ENCODE data around the gene PRKCG.
A peak's percentile ranks its signal among the peaks of the same experiment; 100 is the strongest.

PRKCG gene

GRCh38 chr19:53879140-53880081, 2.6 kb upstream of the PRKCG start:
- Mint-ChIP-seq H3K4me1 (ENCODE audit: low read depth) (peaks cover 48% of the 10 kb centered on the region), H3K27me3 (peaks cover 20% of the 10 kb centered on the region), H3K4me3 (no peak overlapping the region), H3K9me3 (no peaks in the 10 kb centered on the region), H3K36me3 (ENCODE audit: low read depth) (peaks cover 15% of the 10 kb centered on the region), H3K27ac (peak overlapping the region; percentile 28)
- peak; percentile 90 for DNase-seq

- DNase-seq, result no peak
- no peaks in the 10 kb centered on the region for H3K9me3 Mint-ChIP-seq
- H3K27ac Mint-ChIP-seq, result no peak overlapping the region
- no peak overlapping the region for H3K4me3 Mint-ChIP-seq
- H3K4me1 Mint-ChIP-seq (ENCODE audit: low read depth), result peaks cover 38% of the 10 kb centered on the region
- peaks cover 26% of the 10 kb centered on the region for H3K27me3 Mint-ChIP-seq
- H3K36me3 Mint-ChIP-seq (ENCODE audit: low read depth), result peaks cover 5% of the 10 kb centered on the region
Measured at GRCh38 chr19:53880711-53881481, 1.1 kb upstream of the PRKCG start.

- Mint-ChIP-seq H3K36me3 (ENCODE audit: low read depth) (no peaks in the 10 kb centered on the region), H3K27ac (no peak overlapping the region), H3K4me1 (ENCODE audit: low read depth) (peaks cover 24% of the 10 kb centered on the region), H3K9me3 (no peaks in the 10 kb centered on the region), H3K4me3 (peak overlapping the region; percentile 16), H3K27me3 (peaks cover 26% of the 10 kb centered on the region)
- DNase-seq, result no peak
Measured at GRCh38 chr19:53882391-53883050, 524 bp downstream of the PRKCG start.

GRCh38 chr19:53883231-53883661, 1.2 kb downstream of the PRKCG start:
- H3K9me3 Mint-ChIP-seq, result no peaks in the 10 kb centered on the region
- H3K36me3 Mint-ChIP-seq (ENCODE audit: low read depth), result no peaks in the 10 kb centered on the region
- H3K4me1 Mint-ChIP-seq (ENCODE audit: low read depth), result peaks cover 18% of the 10 kb centered on the region
- no peak overlapping the region for H3K4me3 Mint-ChIP-seq
- H3K27me3 Mint-ChIP-seq, result peaks cover 26% of the 10 kb centered on the region
- no peak overlapping the region for H3K27ac Mint-ChIP-seq
- no peak for DNase-seq

GRCh38 chr19:53883741-53884140, 1.7 kb downstream of the PRKCG start:
- Mint-ChIP-seq H3K9me3 (no peaks in the 10 kb centered on the region), H3K27ac (no peak overlapping the region), H3K27me3 (peaks cover 26% of the 10 kb centered on the region), H3K4me3 (no peak overlapping the region), H3K4me1 (ENCODE audit: low read depth) (peaks cover 16% of the 10 kb centered on the region), H3K36me3 (ENCODE audit: low read depth) (no peaks in the 10 kb centered on the region)
- no peak for DNase-seq

- no peak for DNase-seq
- peaks cover 26% of the 10 kb centered on the region for H3K27me3 Mint-ChIP-seq
- no peaks in the 10 kb centered on the region for H3K9me3 Mint-ChIP-seq
- no peak overlapping the region for H3K27ac Mint-ChIP-seq
- H3K4me3 Mint-ChIP-seq, result no peak overlapping the region
- H3K36me3 Mint-ChIP-seq (ENCODE audit: low read depth), result no peaks in the 10 kb centered on the region
- H3K4me1 Mint-ChIP-seq (ENCODE audit: low read depth), result peaks cover 12% of the 10 kb centered on the region
Measured at GRCh38 chr19:53884256-53884655, 2.3 kb downstream of the PRKCG start.

- Mint-ChIP-seq H3K9me3 (no peaks in the 10 kb centered on the region), H3K4me1 (ENCODE audit: low read depth) (peaks cover 13% of the 10 kb centered on the region), H3K36me3 (ENCODE audit: low read depth) (no peaks in the 10 kb centered on the region), H3K4me3 (no peak overlapping the region), H3K27me3 (peaks cover 26% of the 10 kb centered on the region), H3K27ac (no peak overlapping the region)
- DNase-seq, result no peak
Measured at GRCh38 chr19:53885036-53885435, 3.0 kb downstream of the PRKCG start.

- Mint-ChIP-seq H3K9me3 (no peaks in the 10 kb centered on the region), H3K36me3 (ENCODE audit: low read depth) (no peaks in the 10 kb centered on the region), H3K27ac (no peak overlapping the region), H3K4me3 (no peak overlapping the region), H3K27me3 (peaks cover 51% of the 10 kb centered on the region), H3K4me1 (ENCODE audit: low read depth) (peaks cover 3% of the 10 kb centered on the region)
- DNase-seq, result no peak
Measured at GRCh38 chr19:53892301-53892980, 10.4 kb downstream of the PRKCG start.

GRCh38 chr19:53892981-53893325, 11.0 kb downstream of the PRKCG start:
- H3K27me3 Mint-ChIP-seq, result peaks cover 56% of the 10 kb centered on the region
- DNase-seq, result no peak
- peaks cover 3% of the 10 kb centered on the region for H3K4me1 Mint-ChIP-seq (ENCODE audit: low read depth)
- no peaks in the 10 kb centered on the region for H3K36me3 Mint-ChIP-seq (ENCODE audit: low read depth)
- H3K4me3 Mint-ChIP-seq, result no peak overlapping the region
- H3K9me3 Mint-ChIP-seq, result no peaks in the 10 kb centered on the region
- no peak overlapping the region for H3K27ac Mint-ChIP-seq

GRCh38 chr19:53894707-53895106, 12.7 kb downstream of the PRKCG start:
- peaks cover 10% of the 10 kb centered on the region for H3K4me1 Mint-ChIP-seq (ENCODE audit: low read depth)
- DNase-seq, result no peak
- H3K9me3 Mint-ChIP-seq, result no peaks in the 10 kb centered on the region
- H3K27me3 Mint-ChIP-seq, result peaks cover 71% of the 10 kb centered on the region
- no peak overlapping the region for H3K4me3 Mint-ChIP-seq
- no peaks in the 10 kb centered on the region for H3K36me3 Mint-ChIP-seq (ENCODE audit: low read depth)
- H3K27ac Mint-ChIP-seq, result no peak overlapping the region

GRCh38 chr19:53896682-53897081, 14.7 kb downstream of the PRKCG start:
- no peak for DNase-seq
- peaks cover 7% of the 10 kb centered on the region for H3K4me1 Mint-ChIP-seq (ENCODE audit: low read depth)
- H3K4me3 Mint-ChIP-seq, result no peak overlapping the region
- peaks cover 78% of the 10 kb centered on the region for H3K27me3 Mint-ChIP-seq
- H3K36me3 Mint-ChIP-seq (ENCODE audit: low read depth), result no peaks in the 10 kb centered on the region
- no peaks in the 10 kb centered on the region for H3K9me3 Mint-ChIP-seq
- no peak overlapping the region for H3K27ac Mint-ChIP-seq

GRCh38 chr19:53897459-53897858, 15.5 kb downstream of the PRKCG start:
- Mint-ChIP-seq H3K4me3 (no peak overlapping the region), H3K27ac (no peak overlapping the region), H3K36me3 (ENCODE audit: low read depth) (no peaks in the 10 kb centered on the region), H3K27me3 (peaks cover 79% of the 10 kb centered on the region), H3K4me1 (ENCODE audit: low read depth) (peaks cover 7% of the 10 kb centered on the region), H3K9me3 (no peaks in the 10 kb centered on the region)
- no peak for DNase-seq

- Mint-ChIP-seq H3K27ac (no peak overlapping the region), H3K36me3 (ENCODE audit: low read depth) (no peaks in the 10 kb centered on the region), H3K27me3 (peaks cover 76% of the 10 kb centered on the region), H3K4me1 (ENCODE audit: low read depth) (peaks cover 7% of the 10 kb centered on the region), H3K4me3 (no peak overlapping the region), H3K9me3 (no peaks in the 10 kb centered on the region)
- DNase-seq, result no peak
Measured at GRCh38 chr19:53898166-53898565, 16.2 kb downstream of the PRKCG start.

- no peak overlapping the region for H3K27ac Mint-ChIP-seq
- DNase-seq, result no peak
- peaks cover 78% of the 10 kb centered on the region for H3K27me3 Mint-ChIP-seq
- peaks cover 7% of the 10 kb centered on the region for H3K4me1 Mint-ChIP-seq (ENCODE audit: low read depth)
- no peaks in the 10 kb centered on the region for H3K9me3 Mint-ChIP-seq
- no peaks in the 10 kb centered on the region for H3K36me3 Mint-ChIP-seq (ENCODE audit: low read depth)
- H3K4me3 Mint-ChIP-seq, result no peak overlapping the region
Measured at GRCh38 chr19:53898636-53899341, 16.8 kb downstream of the PRKCG start.
